Pancreas (tissue), 10 donors: ENCODE data around the gene HOMEZ. TPM values are rescaled to one million over a fixed set of nuclear protein-coding genes. Genes with fewer than 3 reads are reported as not detected.

Experiments
- ATAC-seq, 4 donors: fragments of 200-7000 bp; cut with Tn5 transposase; one replicate each; pipeline versions ENCODE4 v1.8.0 to v1.9.1; 2020; ENCODE audit warnings: mild to moderate bottlenecking in 4 of 4, moderate library complexity in 4 of 4
- DNase-seq, 6 donors: peaks; one replicate each; pipeline ENCODE4 v3.0.0-alpha.2; 2020
- FAIRE-seq: peaks from 2 replicates; lab custom pipeline; 2012; peaks lifted over from hg19 to GRCh38; lab: Jason Lieb, UNC
- H3K27ac ChIP-seq, 4 donors: fragments of 200-600 bp; sonication (generic); 1 replicate in 3 of 4; 2 replicates in 1 of 4; pipeline versions ENCODE4 v1.5.0 to v1.8.0; 2020
- H3K27me3 ChIP-seq, 4 donors: fragments of 200-600 bp; one replicate each; pipeline ENCODE4 v1.8.0; 2021
- H3K36me3 ChIP-seq, 3 donors: fragments of 200-600 bp; sonication (generic) in 1 of 3; one replicate each; pipeline versions ENCODE4 v1.5.0 to v1.8.0; 2020 to 2021
- H3K4me1 ChIP-seq, 3 donors: fragments of 200-600 bp; one replicate each; pipeline ENCODE4 v1.8.0; 2021
- H3K4me3 ChIP-seq, 4 donors: fragments of 200-600 bp; sonication (generic) in 2 of 4; one replicate each; pipeline versions ENCODE4 v1.5.0 to v1.8.0; 2020 to 2021
- H3K9me3 ChIP-seq, 4 donors: fragments of 200-600 bp; one replicate each; pipeline ENCODE4 v1.8.0; 2021
- CTCF ChIP-seq, 4 donors: fragments of 200-600 bp; sonication (generic) in 3 of 4; IDR thresholded peaks; one replicate each; pipeline versions ENCODE4 v1.5.0 to v1.8.0; 2021; ENCODE audit warnings: antibody characterized with exemption in 4 of 4
- WGBS, 2 donors: extraction: QIAGEN DNeasy Blood & Tissue Kit; methylation state at CpG; one replicate each; pipeline ENCODE4 v1.1.7; 2013; 5-methylcytosine and 5-hydroxymethylcytosine counted together
- intact Hi-C, 3 donors: fragments of 100-400 bp; cut with DNase I; formaldehyde crosslinking; loops; one replicate each; pipeline versions ENCODE4 v1.11.1 to v1.14.2; 2022
- polyA plus RNA-seq, 2 donors: library from polyadenylated mRNA; stranded (reverse); fragments of 200-250 nt; gene quantifications; one replicate each; pipeline ENCODE4 v1.2.3, GENCODE V29; 2013
- total RNA-seq, 6 donors: library from RNA; stranded (reverse); fragmentation: NEBNext Ultra II Directional in 4 of 6; extraction: Animal tissue kit (Norgen Biotek cat#: 25700) in 4 of 6; gene quantifications; one replicate each; pipeline versions ENCODE4 v1.2.1 to v1.2.4, GENCODE V29; 2021 to 2023
- donor health status: healthy with polysubstance abuse.
- donor health status: DM: no; HTN: no; CAD: no; lungs with moderate emphysema.
- donor health status: DM: no; HTN: no; CAD: no.
- donor health status: control.
- donor health status: control.
- donor health status: Bipolar disorder and iron deficiency.
- donor health status: DM: yes; HTN: yes; CAD: no.
- donor health status: DM: no; HTN: no; CAD: no.
- donor health status: DM: no; HTN: no; CAD: no.
- donor health status: DM: yes; HTN: yes; CAD: no.

HOMEZ gene
- total and polyA plus RNA-seq, 8 donors, result 4.5 to 10.3 (median 5.7) TPM

GRCh38 chr14:23319746-23320583 lies 34.0 kb upstream of the HOMEZ start:
- H3K4me3 ChIP-seq, result peak overlapping the region in 2 of 4 donors; percentile 34 to 90

GRCh38 chr14:23316300-23316699 lies 30.4 kb upstream of the HOMEZ start:
- no peaks in the 10 kb centered on the region for H3K36me3 ChIP-seq
- no peak overlapping the region for H3K4me3 ChIP-seq
- H3K27ac ChIP-seq, result no peak overlapping the region
- FAIRE-seq (no peak), DNase-seq (no peak), ATAC-seq (no peak)
- no peak for TF ChIP-seq CTCF (IDR thresholded peaks at IDR 0.05)
- H3K27me3 ChIP-seq, result no peaks in the 10 kb centered on the region
- H3K9me3 ChIP-seq, result no peaks in the 10 kb centered on the region
- 79 to 82% methylated on average over 5 of the region's 5 CpGs for WGBS, 2 donors
- H3K4me1 ChIP-seq, result peaks cover 0 to 4% (median 3%) of the 10 kb centered on the region in 3 donors
- intact Hi-C loops, result no loop called here

More at GRCh38 chr14:23319746-23320583, 34.0 kb upstream of the HOMEZ start:
- DNase-seq (peak in 3 of 6 donors; percentile 23 to 39 (median 31)), FAIRE-seq (no peak), ATAC-seq (no peak)
- no peak for TF ChIP-seq CTCF (IDR thresholded peaks at IDR 0.05)
- peaks cover 4 to 15% (median 9%) of the 10 kb centered on the region in 3 donors for H3K4me1 ChIP-seq
- WGBS, 2 donors, result 90 to 93% methylated on average over 17 of the region's 17 CpGs
- intact Hi-C loops, result no loop called here
- no peaks in the 10 kb centered on the region for H3K27me3 ChIP-seq
- no peaks in the 10 kb centered on the region for H3K9me3 ChIP-seq
- peaks cover 0 to 21% (median 13%) of the 10 kb centered on the region in 3 donors for H3K36me3 ChIP-seq
- H3K27ac ChIP-seq, result peak overlapping the region; percentile 74 to 91 (median 82)

- FAIRE-seq, result no peak
- ATAC-seq, result no peak
- Histone ChIP-seq H3K36me3 (peaks cover 0 to 5% (median 0%) of the 10 kb centered on the region in 3 donors), H3K9me3 (no peaks in the 10 kb centered on the region), H3K27ac (no peak overlapping the region), H3K4me3 (no peak overlapping the region), H3K27me3 (no peaks in the 10 kb centered on the region), H3K4me1 (peaks cover 9 to 23% (median 19%) of the 10 kb centered on the region in 3 donors)
- intact Hi-C loops, result no loop called here
- WGBS, 2 donors, result 94 to 95% methylated on average over 1 of the region's 1 CpG
- no peak for TF ChIP-seq CTCF (IDR thresholded peaks at IDR 0.05)
- no peak for DNase-seq
Observed at GRCh38 chr14:23310546-23310945, 24.6 kb upstream of the HOMEZ start.

GRCh38 chr14:23308721-23309445 lies 23.0 kb upstream of the HOMEZ start:
- intact Hi-C loops, result no loop called here
- H3K4me1 ChIP-seq, result peaks cover 9 to 23% (median 19%) of the 10 kb centered on the region in 3 donors
- no peak for ATAC-seq

More at GRCh38 chr14:23308721-23309445, 23.0 kb upstream of the HOMEZ start:
- no peak for TF ChIP-seq CTCF (IDR thresholded peaks at IDR 0.05)
- Histone ChIP-seq H3K4me3 (peak overlapping the region in 2 of 4 donors; percentile 64 to 77), H3K9me3 (no peaks in the 10 kb centered on the region), H3K27me3 (no peaks in the 10 kb centered on the region), H3K36me3 (peaks cover 0 to 5% (median 0%) of the 10 kb centered on the region in 3 donors), H3K27ac (no peak overlapping the region)
- no peak for FAIRE-seq
- peak in 2 of 6 donors; percentile 34 to 66 for DNase-seq
- WGBS, 2 donors, result 73 to 76% methylated on average over 17 of the region's 17 CpGs
